Caco-2 (cell line): ENCODE data around the gene HIVEP3. TPM values are rescaled to one million over a fixed set of nuclear protein-coding genes. Genes with fewer than 3 reads are reported as not detected.

Experiments used
- BruUV-seq: library from RNA; stranded (reverse); fragments of 400-500 nt; replicated peaks from 2 replicates; lab custom pipeline; 2021; lab: Mats Ljungman, UMichigan
- CTCF ChIA-PET: fragments of 300-600 bp; sonication (Branson Sonifier 250); formaldehyde crosslinking; loops from one replicate; lab custom pipeline; 2022; ENCODE audit warnings: antibody characterized with exemption; lab: Charles Lee
- POLR2A ChIA-PET: fragments of 300-600 bp; sonication (Branson Sonifier 250); formaldehyde crosslinking; loops from one replicate; lab custom pipeline; 2022; ENCODE audit warnings: antibody characterized with exemption; lab: Charles Lee
- DNase-seq, 2 experiments: peaks; one replicate each; pipeline versions ENCODE4 v3.0.0 to v3.0.0-alpha.2; 2020 to 2022
- H3K27me3 ChIP-seq: replicated peaks from 2 replicates; pipeline ENCODE4 v1.6.0; 2011; ENCODE audit warnings: low read length; ENCODE audit not compliant: control insufficient read depth, insufficient read depth
- H3K36me3 ChIP-seq: 2 replicates; pipeline ENCODE4 v1.5.1; 2011; ENCODE audit warnings: low read length; ENCODE audit not compliant: control insufficient read depth, insufficient read depth
- H3K4me1 ChIP-seq: fragments of 250-450 bp; sonication (Bioruptor Pico); 2 replicates; pipeline ENCODE4 v1.5.1; 2020; ENCODE audit warnings: mild to moderate bottlenecking
- H3K4me3 ChIP-seq: 2 replicates; pipeline ENCODE4 v1.5.1; 2011; ENCODE audit warnings: low read depth, mild to moderate bottlenecking, control low read depth, low read length
- H3K9me3 ChIP-seq: fragments of 250-450 bp; sonication (Bioruptor Pico); 2 replicates; pipeline ENCODE4 v1.5.1; 2020; ENCODE audit warnings: mild to moderate bottlenecking, moderate library complexity
- H3K27ac Mint-ChIP-seq: one replicate; pipeline ENCODE4 v1.8.0; 2022; ENCODE audit warnings: mixed read lengths; ENCODE audit not compliant: unreplicated experiment
- H3K27me3 Mint-ChIP-seq: one replicate; pipeline ENCODE4 v1.8.0; 2022; ENCODE audit warnings: mixed read lengths; ENCODE audit not compliant: insufficient read depth, unreplicated experiment
- H3K36me3 Mint-ChIP-seq: one replicate; pipeline ENCODE4 v1.8.0; 2022; ENCODE audit warnings: mild to moderate bottlenecking, mixed read lengths; ENCODE audit not compliant: insufficient read depth, unreplicated experiment
- H3K4me1 Mint-ChIP-seq: one replicate; pipeline ENCODE4 v1.8.0; 2022; ENCODE audit warnings: low read depth, mixed read lengths; ENCODE audit not compliant: unreplicated experiment
- H3K4me3 Mint-ChIP-seq: one replicate; pipeline ENCODE4 v1.8.0; 2022; ENCODE audit warnings: mild to moderate bottlenecking, moderate library complexity, mixed read lengths; ENCODE audit not compliant: unreplicated experiment
- H3K9me3 Mint-ChIP-seq: one replicate; pipeline ENCODE4 v1.8.0; 2022; ENCODE audit warnings: mixed read lengths; ENCODE audit not compliant: unreplicated experiment
- intact Hi-C: fragments of 100-400 bp; cut with micrococcal nuclease; formaldehyde crosslinking; loops from one replicate; pipeline ENCODE4 v1.10.0; 2022; ENCODE audit not compliant: unreplicated experiment
- total RNA-seq: library from RNA; stranded (reverse); gene quantifications from 2 replicates; pipeline ENCODE4 v1.2.3, GENCODE V29; 2022
- TF ChIP-seq, protein P1 (sequence below), 2 experiments: fragments of 200-600 bp in 1 of 2; IDR thresholded peaks; 1 replicate in 1 of 2; 2 replicates in 1 of 2; pipeline versions ENCODE4 v1.5.1 to v1.8.0; 2011 to 2022; ENCODE audit warnings: antibody characterized with exemption in 1 of 2, control low read depth in 1 of 2, inconsistent platforms in 1 of 2, low read depth in 1 of 2, low read length in 1 of 2, mild to moderate bottlenecking in 1 of 2, moderate library complexity in 1 of 2; ENCODE audit not compliant: insufficient read depth in 1 of 2, severe bottlenecking in 1 of 2, unreplicated experiment in 1 of 2

Gene HIVEP3
- total RNA-seq, 1 experiment from 2014 or later: 0.25 TPM

DNA sequence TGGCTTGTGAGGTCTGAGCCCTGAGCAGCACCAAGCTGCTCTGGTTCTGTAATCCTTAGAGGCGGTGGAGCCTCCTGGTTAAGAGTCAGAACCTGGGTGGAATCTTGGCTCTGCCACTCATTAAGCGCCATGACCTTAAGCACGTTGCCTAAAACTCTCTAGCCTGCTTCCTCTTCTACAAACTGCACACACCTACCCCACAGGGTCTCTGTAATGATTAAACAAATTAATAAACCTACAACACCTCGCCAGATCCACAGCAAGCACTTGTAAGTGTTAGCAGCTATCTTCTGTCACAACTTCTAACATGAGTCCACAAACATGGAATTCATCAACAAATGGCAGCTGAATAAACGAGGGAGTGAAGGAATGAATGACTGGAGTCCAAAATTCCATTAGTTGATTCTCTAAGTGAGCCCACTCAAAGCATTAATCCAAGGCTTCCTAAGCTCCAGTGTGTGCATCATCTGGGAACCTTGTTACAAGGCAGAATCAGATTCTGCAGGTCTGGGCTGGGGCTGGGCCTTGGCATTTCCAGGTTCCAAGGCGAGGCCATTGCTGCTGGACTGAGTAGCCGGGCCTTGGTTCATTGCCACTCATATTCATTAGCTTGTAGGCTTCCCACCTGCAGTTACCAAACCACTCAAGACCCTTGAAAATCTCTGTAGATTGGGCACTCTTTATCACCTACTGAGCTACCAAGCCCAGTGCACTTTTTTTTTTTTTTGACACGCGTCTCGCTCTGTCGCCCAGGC lies 168.6 kb downstream of the HIVEP3 start:
- intact Hi-C loops: no loop called here
- H3K9me3 Mint-ChIP-seq: no peaks in the 10 kb centered on the region
- H3K27ac Mint-ChIP-seq: no peak overlapping the region
- Histone ChIP-seq H3K4me1 (no peaks in the 10 kb centered on the region), H3K4me3 (no peak overlapping the region), H3K9me3 (no peaks in the 10 kb centered on the region), H3K27me3 (no peaks in the 10 kb centered on the region), H3K36me3 (no peaks in the 10 kb centered on the region)
- peaks cover 8% of the 10 kb centered on the region for H3K27me3 Mint-ChIP-seq
- no peaks in the 10 kb centered on the region for H3K4me1 Mint-ChIP-seq
- CTCF ChIA-PET: no interaction called here
- no TSS peak for BruUV-seq
- TF ChIP-seq, protein P1, sequence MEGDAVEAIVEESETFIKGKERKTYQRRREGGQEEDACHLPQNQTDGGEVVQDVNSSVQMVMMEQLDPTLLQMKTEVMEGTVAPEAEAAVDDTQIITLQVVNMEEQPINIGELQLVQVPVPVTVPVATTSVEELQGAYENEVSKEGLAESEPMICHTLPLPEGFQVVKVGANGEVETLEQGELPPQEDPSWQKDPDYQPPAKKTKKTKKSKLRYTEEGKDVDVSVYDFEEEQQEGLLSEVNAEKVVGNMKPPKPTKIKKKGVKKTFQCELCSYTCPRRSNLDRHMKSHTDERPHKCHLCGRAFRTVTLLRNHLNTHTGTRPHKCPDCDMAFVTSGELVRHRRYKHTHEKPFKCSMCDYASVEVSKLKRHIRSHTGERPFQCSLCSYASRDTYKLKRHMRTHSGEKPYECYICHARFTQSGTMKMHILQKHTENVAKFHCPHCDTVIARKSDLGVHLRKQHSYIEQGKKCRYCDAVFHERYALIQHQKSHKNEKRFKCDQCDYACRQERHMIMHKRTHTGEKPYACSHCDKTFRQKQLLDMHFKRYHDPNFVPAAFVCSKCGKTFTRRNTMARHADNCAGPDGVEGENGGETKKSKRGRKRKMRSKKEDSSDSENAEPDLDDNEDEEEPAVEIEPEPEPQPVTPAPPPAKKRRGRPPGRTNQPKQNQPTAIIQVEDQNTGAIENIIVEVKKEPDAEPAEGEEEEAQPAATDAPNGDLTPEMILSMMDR (IDR thresholded peaks at IDR 0.05; ENCODE audit: insufficient read depth in 1 of 2, low read depth in 1 of 2, low read length in 1 of 2, severe bottlenecking in 1 of 2, unreplicated experiment in 1 of 2): no peak
- DNase-seq: no peak
- H3K4me3 Mint-ChIP-seq: no peak overlapping the region
- POLR2A ChIA-PET: no interaction called here
- no peaks in the 10 kb centered on the region for H3K36me3 Mint-ChIP-seq

GRCh38 chr1:41745022-41745421 lies 173.7 kb downstream of the HIVEP3 start:
- intact Hi-C loops: no loop called here
- no TSS peak for BruUV-seq
- H3K27me3 Mint-ChIP-seq: peaks cover 8% of the 10 kb centered on the region

GRCh38 chr1:41743366-41743765 lies 175.4 kb downstream of the HIVEP3 start:
- Histone ChIP-seq H3K4me3 (no peak overlapping the region), H3K36me3 (no peaks in the 10 kb centered on the region), H3K4me1 (no peaks in the 10 kb centered on the region), H3K9me3 (no peaks in the 10 kb centered on the region), H3K27me3 (no peaks in the 10 kb centered on the region)
- TF ChIP-seq, protein P1 (IDR thresholded peaks at IDR 0.05; ENCODE audit: insufficient read depth in 1 of 2, low read depth in 1 of 2, low read length in 1 of 2, severe bottlenecking in 1 of 2, unreplicated experiment in 1 of 2): no peak
- H3K27ac Mint-ChIP-seq: no peak overlapping the region
- H3K4me3 Mint-ChIP-seq: no peak overlapping the region
- ChIA-PET CTCF (no interaction called here), POLR2A (no interaction called here)
- intact Hi-C loops: no loop called here
- BruUV-seq: no TSS peak
- DNase-seq: no peak
- no peaks in the 10 kb centered on the region for H3K36me3 Mint-ChIP-seq
- peaks cover 8% of the 10 kb centered on the region for H3K27me3 Mint-ChIP-seq
- H3K9me3 Mint-ChIP-seq: no peaks in the 10 kb centered on the region
- H3K4me1 Mint-ChIP-seq: no peaks in the 10 kb centered on the region

More at GRCh38 chr1:41745022-41745421, 173.7 kb downstream of the HIVEP3 start:
- Mint-ChIP-seq H3K4me1 (no peaks in the 10 kb centered on the region), H3K4me3 (no peak overlapping the region), H3K36me3 (no peaks in the 10 kb centered on the region), H3K9me3 (no peaks in the 10 kb centered on the region), H3K27ac (no peak overlapping the region)
- Histone ChIP-seq H3K4me3 (no peak overlapping the region), H3K4me1 (no peaks in the 10 kb centered on the region), H3K36me3 (no peaks in the 10 kb centered on the region), H3K27me3 (no peaks in the 10 kb centered on the region), H3K9me3 (no peaks in the 10 kb centered on the region)
- ChIA-PET POLR2A (no interaction called here), CTCF (no interaction called here)
- no peak for DNase-seq
- TF ChIP-seq, protein P1 (IDR thresholded peaks at IDR 0.05; ENCODE audit: insufficient read depth in 1 of 2, low read depth in 1 of 2, low read length in 1 of 2, severe bottlenecking in 1 of 2, unreplicated experiment in 1 of 2): no peak
